Mesenchymal stem cell (in vitro differentiated cells and primary cell): ENCODE measurements around the gene RAB6A.
A peak's percentile ranks its signal among the peaks of the same experiment; 100 is the strongest.

Experiments used
- DNase-seq: peaks from one replicate; pipeline ENCODE4 v3.0.0-alpha.2; 2013
- H2AFZ ChIP-seq: one replicate; pipeline ENCODE4 v1.6.1; 2013; ENCODE audit warnings: low read depth, mild to moderate bottlenecking, control low read depth, inconsistent platforms, low read length, moderate library complexity
- H2AK5ac ChIP-seq: 2 replicates; pipeline ENCODE4 v1.6.1; 2013; ENCODE audit warnings: low read length, moderate library complexity, mild to moderate bottlenecking, inconsistent platforms; ENCODE audit not compliant: severe bottlenecking
- H2BK120ac ChIP-seq: one replicate; pipeline ENCODE4 v1.6.1; 2013; ENCODE audit warnings: low read depth, mild to moderate bottlenecking, inconsistent platforms, low read length, moderate library complexity
- H2BK12ac ChIP-seq, 2 experiments: one replicate each; pipeline ENCODE4 v1.6.1; 2013; ENCODE audit warnings: inconsistent platforms in 2 of 2, low read length in 2 of 2, mild to moderate bottlenecking in 2 of 2, moderate library complexity in 2 of 2, control low read depth in 1 of 2
- H2BK15ac ChIP-seq: one replicate; pipeline ENCODE4 v1.6.1; 2013; ENCODE audit warnings: mild to moderate bottlenecking, low read depth, inconsistent platforms; ENCODE audit not compliant: poor library complexity, severe bottlenecking
- H2BK5ac ChIP-seq: 2 replicates; pipeline ENCODE4 v1.6.1; 2013; ENCODE audit warnings: low read depth, mild to moderate bottlenecking, low read length, control low read depth, inconsistent platforms; ENCODE audit not compliant: poor library complexity, severe bottlenecking
- H3K14ac ChIP-seq, 2 experiments: one replicate each; pipeline ENCODE4 v1.6.1; 2013; ENCODE audit warnings: inconsistent platforms in 2 of 2, low read length in 2 of 2, control low read depth in 1 of 2, mild to moderate bottlenecking in 1 of 2, moderate library complexity in 1 of 2
- H3K18ac ChIP-seq, 2 experiments: one replicate each; pipeline ENCODE4 v1.6.1; 2013; ENCODE audit warnings: inconsistent platforms in 2 of 2, low read length in 2 of 2, control low read depth in 1 of 2, low read depth in 1 of 2, mild to moderate bottlenecking in 1 of 2
- H3K23ac ChIP-seq, 2 experiments: one replicate each; pipeline ENCODE4 v1.6.1; 2013; ENCODE audit warnings: inconsistent platforms in 2 of 2, low read length in 2 of 2, mild to moderate bottlenecking in 2 of 2, moderate library complexity in 2 of 2, control low read depth in 1 of 2
- H3K27ac ChIP-seq: 2 replicates; pipeline ENCODE4 v1.5.1; 2013; ENCODE audit warnings: mild to moderate bottlenecking, moderate library complexity, low read length, control low read depth, inconsistent platforms; ENCODE audit not compliant: poor library complexity, severe bottlenecking
- H3K27me3 ChIP-seq, 2 experiments: 2 replicates each; pipeline versions ENCODE4 v1.6.1 to v1.7.0; 2013; ENCODE audit warnings: low read length in 2 of 2, mild to moderate bottlenecking in 2 of 2, moderate library complexity in 2 of 2, control low read depth in 1 of 2, inconsistent platforms in 1 of 2; ENCODE audit not compliant: control insufficient read depth in 1 of 2, insufficient read depth in 1 of 2
- H3K36me3 ChIP-seq, 2 experiments: 2 replicates each; pipeline versions ENCODE4 v1.6.1 to v1.7.0; 2013; ENCODE audit warnings: low read length in 2 of 2, control low read depth in 1 of 2, inconsistent platforms in 1 of 2, low read depth in 1 of 2, mild to moderate bottlenecking in 1 of 2; ENCODE audit not compliant: insufficient read depth in 2 of 2, control insufficient read depth in 1 of 2
- H3K4ac ChIP-seq, 2 experiments: one replicate each; pipeline ENCODE4 v1.6.1; 2013; ENCODE audit warnings: inconsistent platforms in 2 of 2, low read length in 2 of 2, mild to moderate bottlenecking in 2 of 2, moderate library complexity in 2 of 2, control low read depth in 1 of 2, low read depth in 1 of 2
- H3K4me1 ChIP-seq: 2 replicates; pipeline ENCODE4 v1.6.1; 2013; ENCODE audit warnings: low read depth, low read length, control low read depth; ENCODE audit not compliant: control insufficient read depth, insufficient read depth
- H3K4me2 ChIP-seq: 2 replicates; pipeline ENCODE4 v1.6.1; 2013; ENCODE audit warnings: low read length, mild to moderate bottlenecking, inconsistent platforms; ENCODE audit not compliant: poor library complexity, severe bottlenecking
- H3K4me3 ChIP-seq, 2 experiments: 2 replicates each; pipeline versions ENCODE4 v1.5.1 to v1.7.0; 2013; ENCODE audit warnings: low read length in 2 of 2, mild to moderate bottlenecking in 2 of 2, control low read depth in 1 of 2, low read depth in 1 of 2; ENCODE audit not compliant: insufficient read depth in 1 of 2
- H3K79me1 ChIP-seq: replicated peaks from 2 replicates; pipeline ENCODE4 v1.6.1; 2013; ENCODE audit warnings: mild to moderate bottlenecking, control low read depth, low read length, inconsistent platforms; ENCODE audit not compliant: poor library complexity, severe bottlenecking
- H3K9ac ChIP-seq: 2 replicates; pipeline ENCODE4 v1.7.0; 2013; ENCODE audit warnings: mild to moderate bottlenecking, low read length, moderate library complexity
- H3K9me3 ChIP-seq: 2 replicates; pipeline ENCODE4 v1.7.0; 2013; ENCODE audit warnings: mild to moderate bottlenecking, low read length; ENCODE audit not compliant: control insufficient read depth
- H4K8ac ChIP-seq: one replicate; pipeline ENCODE4 v1.6.1; 2013; ENCODE audit warnings: inconsistent platforms, mild to moderate bottlenecking, low read length, moderate library complexity
- H4K91ac ChIP-seq: one replicate; pipeline ENCODE4 v1.6.1; 2013; ENCODE audit warnings: mild to moderate bottlenecking, low read length, inconsistent platforms
- WGBS: methylation state at CpG from one replicate; pipeline ENCODE4 v1.1.7; 2013; ENCODE audit warnings: mixed read lengths; 5-methylcytosine and 5-hydroxymethylcytosine counted together

The RAB6A gene

DNA sequence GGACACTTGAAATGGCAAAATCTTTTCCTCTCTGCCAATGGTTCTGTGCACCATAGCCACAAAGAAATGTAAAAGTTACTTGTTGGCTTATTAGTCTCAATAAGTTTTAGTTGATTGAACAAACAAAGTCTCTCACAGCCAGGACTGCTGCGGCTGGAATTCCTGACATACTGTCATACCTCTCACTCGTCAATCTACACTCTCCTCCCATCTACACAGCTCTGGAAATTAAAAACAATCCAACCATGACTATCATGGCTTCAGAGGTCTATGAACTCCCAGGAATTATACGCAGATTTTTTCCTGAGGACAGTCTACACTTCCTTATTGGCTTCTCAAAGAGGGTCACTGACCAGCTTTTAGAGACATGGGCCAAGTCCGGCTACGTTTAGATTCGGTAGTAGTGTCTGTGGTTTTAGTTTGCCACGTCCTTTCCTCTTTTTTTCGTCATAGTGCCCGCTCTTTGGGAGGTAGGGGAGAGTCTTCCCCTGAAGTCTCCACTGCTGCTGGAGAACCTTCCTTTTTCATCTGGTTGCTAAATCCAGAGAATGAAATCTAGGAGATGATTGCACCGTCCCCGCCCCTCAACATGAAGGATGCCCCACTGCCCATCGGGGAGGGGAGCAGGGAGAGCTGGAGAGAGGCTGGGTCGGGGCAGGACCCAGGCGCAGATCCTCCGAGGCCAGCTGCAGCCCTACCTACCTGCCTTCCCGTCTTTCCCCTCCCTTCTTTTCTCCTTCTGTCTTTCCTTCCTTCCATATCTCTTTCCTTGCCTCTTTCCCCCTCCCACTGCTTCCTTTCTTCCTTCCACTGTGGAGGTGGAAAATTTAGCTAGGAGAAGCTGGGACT, 115.5 kb downstream of the RAB6A start:
- WGBS = 24% methylated on average over 13 of the region's 16 CpGs

GRCh38 chr11:73641668-73642067, 119.2 kb downstream of the RAB6A start:
- Histone ChIP-seq H3K4me2 (no peak overlapping the region), H2AFZ (no peak overlapping the region), H4K91ac (no peak overlapping the region)

More for the DNA sequence above, 115.5 kb downstream of the RAB6A start:
- Histone ChIP-seq H2BK12ac (peak overlapping the region in 1 of 2 experiments; percentile 33), H3K23ac (no peak overlapping the region), H3K36me3 (no peaks in the 10 kb centered on the region), H2AFZ (peak overlapping the region; percentile 92), H2AK5ac (no peak overlapping the region), H2BK120ac (no peak overlapping the region), H3K4me1 (peaks cover 10% of the 10 kb centered on the region), H4K8ac (peak overlapping the region; percentile 47), H2BK5ac (no peak overlapping the region), H3K4me3 (peak overlapping the region in 1 of 2 experiments; percentile 58), H3K4ac (no peak overlapping the region), H3K9me3 (no peaks in the 10 kb centered on the region), H3K27me3 (peaks cover 26 to 43% of the 10 kb centered on the region in 2 experiments), H3K9ac (peak overlapping the region; percentile 58), H4K91ac (no peak overlapping the region), H2BK15ac (no peak overlapping the region), H3K27ac (no peak overlapping the region), H3K18ac (peak overlapping the region in 1 of 2 experiments; percentile 41), H3K4me2 (no peak overlapping the region), H3K79me1 (no peaks in the 10 kb centered on the region), H3K14ac (no peak overlapping the region)
- DNase-seq = no peak

GRCh38 chr11:73640592-73640991, 120.3 kb downstream of the RAB6A start:
- no peak overlapping the region for H3K23ac ChIP-seq
- 51% methylated on average over 2 of the region's 2 CpGs for WGBS
- no peak overlapping the region for H2BK12ac ChIP-seq
- no peaks in the 10 kb centered on the region for H3K36me3 ChIP-seq
- H4K8ac ChIP-seq = no peak overlapping the region
- H2BK120ac ChIP-seq = no peak overlapping the region
- no peak overlapping the region for H4K91ac ChIP-seq
- no peak overlapping the region for H3K27ac ChIP-seq
- no peak overlapping the region for H2BK5ac ChIP-seq
- no peak overlapping the region for H3K4me3 ChIP-seq
- peaks cover 2% of the 10 kb centered on the region for H3K4me1 ChIP-seq
- H3K27me3 ChIP-seq = peaks cover 3 to 16% of the 10 kb centered on the region in 2 experiments
- no peak overlapping the region for H2AFZ ChIP-seq
- H2BK15ac ChIP-seq = no peak overlapping the region
- H3K14ac ChIP-seq = no peak overlapping the region
- no peaks in the 10 kb centered on the region for H3K79me1 ChIP-seq
- H3K9ac ChIP-seq = no peak overlapping the region
- no peaks in the 10 kb centered on the region for H3K9me3 ChIP-seq
- H3K4ac ChIP-seq = no peak overlapping the region
- DNase-seq = no peak
- no peak overlapping the region for H3K18ac ChIP-seq
- no peak overlapping the region for H3K4me2 ChIP-seq
- H2AK5ac ChIP-seq = no peak overlapping the region

More at GRCh38 chr11:73641668-73642067, 119.2 kb downstream of the RAB6A start:
- Histone ChIP-seq H3K9me3 (no peaks in the 10 kb centered on the region), H3K4me3 (no peak overlapping the region), H3K9ac (no peak overlapping the region), H3K27me3 (peaks cover 12 to 26% of the 10 kb centered on the region in 2 experiments), H4K8ac (no peak overlapping the region), H3K79me1 (no peaks in the 10 kb centered on the region), H2AK5ac (no peak overlapping the region), H3K23ac (no peak overlapping the region), H2BK12ac (no peak overlapping the region), H3K27ac (no peak overlapping the region), H3K18ac (no peak overlapping the region), H2BK120ac (no peak overlapping the region), H2BK15ac (no peak overlapping the region), H3K4ac (no peak overlapping the region), H3K14ac (no peak overlapping the region), H3K36me3 (no peaks in the 10 kb centered on the region), H3K4me1 (peaks cover 6% of the 10 kb centered on the region), H2BK5ac (no peak overlapping the region)
- DNase-seq = no peak

DNA sequence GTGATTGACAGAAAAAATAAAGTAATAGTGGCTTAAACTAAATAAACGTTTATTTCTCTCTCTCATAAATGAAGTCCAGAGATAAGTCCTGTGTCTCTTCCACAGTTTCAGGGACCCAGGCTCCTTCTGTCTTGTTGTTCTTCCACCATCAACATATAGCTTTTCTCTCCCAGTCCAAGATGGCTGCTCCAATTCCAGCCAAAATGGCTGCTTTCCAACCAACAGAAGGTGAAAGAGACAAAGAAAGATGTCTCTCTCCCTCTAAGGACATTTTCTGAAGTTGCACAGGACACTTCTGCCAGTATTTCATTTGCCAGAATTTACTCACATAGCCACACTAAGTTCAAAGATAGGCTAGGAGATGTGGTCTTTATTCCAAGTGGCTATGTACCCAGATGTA, 123.9 kb downstream of the RAB6A start:
- Histone ChIP-seq H3K27me3 (peaks cover 3 to 12% of the 10 kb centered on the region in 2 experiments), H2BK15ac (no peak overlapping the region), H3K79me1 (no peaks in the 10 kb centered on the region), H2AK5ac (no peak overlapping the region), H4K8ac (no peak overlapping the region), H2AFZ (no peak overlapping the region), H2BK120ac (no peak overlapping the region), H3K14ac (no peak overlapping the region), H3K4me1 (no peaks in the 10 kb centered on the region), H4K91ac (no peak overlapping the region), H3K18ac (no peak overlapping the region), H3K4me2 (no peak overlapping the region), H3K9ac (no peak overlapping the region), H3K4me3 (no peak overlapping the region), H3K4ac (no peak overlapping the region), H3K23ac (no peak overlapping the region), H2BK5ac (no peak overlapping the region), H3K36me3 (no peaks in the 10 kb centered on the region), H2BK12ac (no peak overlapping the region), H3K9me3 (no peaks in the 10 kb centered on the region), H3K27ac (no peak overlapping the region)
- 61% methylated on average over 1 of the region's 1 CpG for WGBS
- DNase-seq = no peak
